Skeletal muscle satellite cell (primary cell): Measurements from ENCODE around the gene SGSM2.
A peak's percentile ranks its signal among the peaks of the same experiment; 100 is the strongest.

ENCODE experiments used
- H3K27me3 ChIP-seq: 2 replicates; pipeline ENCODE4 v1.7.0; 2013; ENCODE audit warnings: low read length; ENCODE audit not compliant: control insufficient read depth, insufficient read depth
- H3K36me3 ChIP-seq: 2 replicates; pipeline ENCODE4 v1.7.0; 2013; ENCODE audit warnings: mild to moderate bottlenecking, control low read depth, low read length; ENCODE audit not compliant: insufficient read depth
- H3K4me1 ChIP-seq: 2 replicates; pipeline ENCODE4 v1.7.0; 2013; ENCODE audit warnings: low read length; ENCODE audit not compliant: control insufficient read depth, insufficient read depth
- H3K4me2 ChIP-seq: 2 replicates; pipeline ENCODE4 v1.7.0; 2013; ENCODE audit warnings: mild to moderate bottlenecking, low read length
- H3K4me3 ChIP-seq: 2 replicates; pipeline ENCODE4 v1.7.0; 2013; ENCODE audit warnings: low read length
- H3K9ac ChIP-seq: 2 replicates; pipeline ENCODE4 v1.7.0; 2013; ENCODE audit warnings: mild to moderate bottlenecking, low read depth, low read length, moderate library complexity
- H3K9me3 ChIP-seq: replicated peaks from 2 replicates; pipeline ENCODE4 v1.7.0; 2013; ENCODE audit warnings: mild to moderate bottlenecking, control low read depth, low read length

The SGSM2 gene

GRCh38 chr17:2390199-2390836 lies 53.0 kb downstream of the SGSM2 start:
- Histone ChIP-seq H3K27me3 (no peaks in the 10 kb centered on the region), H3K9ac (peak overlapping the region; percentile 5), H3K4me3 (no peak overlapping the region), H3K4me2 (no peak overlapping the region), H3K4me1 (peaks cover 26% of the 10 kb centered on the region), H3K9me3 (no peaks in the 10 kb centered on the region), H3K36me3 (peaks cover 44% of the 10 kb centered on the region)

- no peaks in the 10 kb centered on the region for H3K27me3 ChIP-seq
- H3K9me3 ChIP-seq, result no peaks in the 10 kb centered on the region
- peaks cover 41% of the 10 kb centered on the region for H3K4me1 ChIP-seq
- H3K4me2 ChIP-seq, result peak overlapping the region; percentile 93
- H3K36me3 ChIP-seq, result peaks cover 33% of the 10 kb centered on the region
- peak overlapping the region; percentile 72 for H3K4me3 ChIP-seq
- H3K9ac ChIP-seq, result peak overlapping the region; percentile 82
These were observed 54.4 kb downstream of the SGSM2 start for GRCh38 chr17:2391597-2392251.

DNA sequence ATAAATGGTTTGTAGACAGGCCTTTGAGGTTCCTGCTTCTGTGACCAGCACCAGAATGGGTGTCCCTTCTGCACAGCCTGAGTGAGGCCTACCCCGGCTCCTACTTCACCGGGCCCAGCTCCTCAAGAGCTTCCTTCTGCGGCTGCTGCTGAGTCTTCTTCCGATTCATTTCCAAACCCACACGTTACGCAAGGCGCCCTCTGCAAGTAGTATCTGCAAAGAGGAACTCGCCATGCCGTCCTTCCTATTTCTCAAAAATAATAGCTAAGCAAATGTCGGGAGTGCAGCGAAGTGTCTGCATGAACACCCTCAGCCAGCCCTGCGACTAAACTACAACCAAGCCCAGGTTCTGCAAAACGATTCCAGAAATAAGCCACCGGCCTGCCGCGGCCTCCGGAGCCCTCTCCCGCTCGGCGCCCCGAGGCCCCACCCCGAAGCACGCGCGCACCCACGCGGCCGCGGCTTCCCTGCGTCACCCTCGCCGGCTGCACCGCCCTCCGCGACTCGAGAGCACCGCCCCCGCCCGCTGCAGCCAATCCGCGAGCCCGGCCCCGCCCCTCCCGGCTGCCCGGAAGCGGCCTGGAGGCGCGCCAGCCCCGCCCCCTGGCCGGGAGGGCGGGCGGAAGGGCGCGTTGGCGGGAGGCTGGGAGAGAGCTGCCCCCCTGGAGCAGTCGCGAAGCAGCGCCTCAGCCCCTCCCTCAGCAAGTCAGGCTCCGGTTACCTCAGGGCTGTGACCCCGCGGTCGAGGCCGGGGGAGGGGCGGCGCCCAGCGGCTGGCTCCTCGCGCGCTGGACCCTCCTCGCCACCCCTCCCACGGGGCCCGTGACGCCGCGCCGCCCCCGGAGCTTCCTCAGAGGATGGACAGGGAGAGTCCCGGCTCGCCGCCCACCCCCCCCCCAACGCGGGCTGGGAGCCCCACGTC lies 55.2 kb downstream of the SGSM2 start:
- peak overlapping the region; percentile 98 for H3K9ac ChIP-seq
- H3K9me3 ChIP-seq, result no peaks in the 10 kb centered on the region
- H3K4me3 ChIP-seq, result peak overlapping the region; percentile 84
- peaks cover 26% of the 10 kb centered on the region for H3K36me3 ChIP-seq
- H3K27me3 ChIP-seq, result no peaks in the 10 kb centered on the region
- H3K4me2 ChIP-seq, result peak overlapping the region; percentile 100
- H3K4me1 ChIP-seq, result peaks cover 48% of the 10 kb centered on the region

DNA sequence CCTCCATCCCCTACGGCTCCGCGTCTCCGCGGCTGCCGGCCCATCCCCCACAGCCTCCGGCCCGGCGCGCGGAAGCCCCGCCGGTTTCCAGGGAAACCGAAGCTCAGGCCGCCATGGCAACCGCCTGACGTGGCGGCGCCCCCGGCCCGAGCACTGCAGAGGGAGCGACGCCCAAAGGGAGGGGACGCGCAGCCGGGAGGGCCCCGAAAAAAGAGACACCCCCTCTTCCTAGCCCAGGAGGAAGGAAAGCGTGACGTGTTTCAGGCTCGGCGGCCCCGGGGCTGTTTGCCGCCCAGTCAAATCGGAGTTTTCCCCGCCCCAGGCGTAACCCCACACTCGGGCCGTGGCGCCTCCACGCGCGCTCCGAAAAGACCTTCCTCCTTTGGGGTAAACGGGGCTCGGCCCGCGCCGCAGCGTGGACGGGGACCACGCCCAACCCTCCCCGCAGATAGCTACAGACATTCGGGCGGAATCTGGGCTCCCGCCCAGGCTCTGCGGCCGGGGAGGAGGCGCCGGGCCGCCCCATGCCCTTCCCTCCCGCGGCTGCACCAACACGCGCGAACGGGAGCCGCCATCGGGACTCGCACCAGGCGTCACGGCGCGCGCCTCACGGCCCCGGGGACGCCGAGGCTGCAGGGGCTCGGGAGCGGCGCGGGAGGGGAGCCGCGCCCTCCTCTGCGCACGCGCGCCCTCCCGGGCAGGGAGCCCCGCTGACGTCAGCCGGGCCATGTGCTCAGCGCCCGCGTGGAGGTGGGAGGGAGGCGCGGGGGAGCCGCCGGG lies 56.1 kb downstream of the SGSM2 start:
- peak overlapping the region; percentile 100 for H3K4me2 ChIP-seq
- H3K9ac ChIP-seq, result peak overlapping the region; percentile 98
- H3K36me3 ChIP-seq, result peaks cover 19% of the 10 kb centered on the region
- no peaks in the 10 kb centered on the region for H3K9me3 ChIP-seq
- peaks cover 56% of the 10 kb centered on the region for H3K4me1 ChIP-seq
- no peaks in the 10 kb centered on the region for H3K27me3 ChIP-seq
- H3K4me3 ChIP-seq, result peak overlapping the region; percentile 84

DNA sequence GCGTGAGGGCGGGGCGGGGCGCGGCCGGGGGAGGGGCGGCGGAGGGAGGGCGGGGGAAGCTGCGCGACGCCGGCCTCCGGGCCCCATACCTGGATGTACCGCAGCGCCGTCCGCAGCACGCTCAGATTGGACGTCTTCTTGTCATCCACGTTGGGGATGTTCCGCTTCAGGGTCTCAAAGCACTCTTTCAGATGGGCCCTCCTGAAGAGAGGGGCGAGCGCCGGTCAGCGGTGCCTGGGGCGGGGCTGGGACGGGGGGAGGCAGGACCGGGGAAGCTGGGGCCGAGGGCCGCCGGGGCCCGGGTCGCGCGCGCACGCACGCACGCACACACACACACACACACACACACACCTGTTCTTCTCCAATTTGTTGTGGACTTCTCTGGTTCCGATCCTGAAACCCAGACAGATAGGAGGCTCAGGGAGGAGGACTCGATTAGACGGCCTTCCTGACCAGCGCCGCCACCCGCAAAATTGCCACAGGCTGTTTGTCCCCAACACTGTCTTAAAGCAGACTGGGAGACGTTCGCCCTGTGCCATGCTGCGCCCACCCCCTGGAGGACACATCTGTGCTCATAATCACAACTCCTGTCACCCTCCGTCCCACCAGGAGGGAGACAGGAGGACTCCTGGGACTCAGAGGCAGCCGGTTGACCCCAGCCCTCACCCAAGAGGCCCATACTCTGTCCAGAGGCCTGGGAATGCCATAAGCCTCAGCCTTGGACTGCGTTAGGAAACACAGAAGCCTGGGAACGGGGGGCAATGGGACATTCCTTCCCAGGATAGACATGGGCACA lies 56.9 kb downstream of the SGSM2 start:
- Histone ChIP-seq H3K27me3 (no peaks in the 10 kb centered on the region), H3K9me3 (no peaks in the 10 kb centered on the region), H3K36me3 (peaks cover 13% of the 10 kb centered on the region), H3K4me3 (peak overlapping the region; percentile 53), H3K4me1 (peaks cover 62% of the 10 kb centered on the region), H3K4me2 (peak overlapping the region; percentile 76), H3K9ac (peak overlapping the region; percentile 48)

GRCh38 chr17:2394775-2395201 lies 57.5 kb downstream of the SGSM2 start:
- Histone ChIP-seq H3K36me3 (peaks cover 11% of the 10 kb centered on the region), H3K4me2 (no peak overlapping the region), H3K27me3 (no peaks in the 10 kb centered on the region), H3K4me3 (no peak overlapping the region), H3K9ac (peak overlapping the region; percentile 48), H3K9me3 (no peaks in the 10 kb centered on the region), H3K4me1 (peaks cover 64% of the 10 kb centered on the region)

- Histone ChIP-seq H3K36me3 (peaks cover 3% of the 10 kb centered on the region), H3K4me1 (peaks cover 64% of the 10 kb centered on the region), H3K27me3 (no peaks in the 10 kb centered on the region), H3K9ac (peak overlapping the region; percentile 80), H3K9me3 (no peaks in the 10 kb centered on the region), H3K4me3 (peak overlapping the region; percentile 65), H3K4me2 (peak overlapping the region; percentile 99)
These were observed 58.2 kb downstream of the SGSM2 start for GRCh38 chr17:2395258-2396181.

DNA sequence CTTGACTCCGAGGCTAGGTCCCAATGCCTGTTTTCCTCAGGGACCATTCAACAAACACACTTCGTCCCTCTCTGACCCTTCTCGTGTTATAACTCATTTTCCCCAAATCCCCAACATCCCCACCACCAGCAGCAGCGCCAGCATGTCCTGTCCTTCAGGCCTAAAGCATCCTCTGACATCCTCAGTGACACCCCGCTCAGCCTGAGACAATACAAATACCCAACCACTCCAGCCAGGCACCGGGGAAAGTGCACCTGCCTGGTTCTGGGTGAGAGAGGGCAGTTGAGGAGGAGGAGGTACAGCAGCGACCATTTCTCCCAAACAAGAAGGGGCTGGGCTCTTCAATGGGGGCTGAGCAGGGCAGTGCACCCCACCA lies 58.9 kb downstream of the SGSM2 start:
- Histone ChIP-seq H3K27me3 (no peaks in the 10 kb centered on the region), H3K4me3 (peak overlapping the region; percentile 65), H3K36me3 (no peaks in the 10 kb centered on the region), H3K4me1 (peaks cover 64% of the 10 kb centered on the region), H3K9me3 (no peaks in the 10 kb centered on the region), H3K9ac (peak overlapping the region; percentile 80), H3K4me2 (peak overlapping the region; percentile 99)

- H3K4me1 ChIP-seq, result peaks cover 59% of the 10 kb centered on the region
These were observed 59.4 kb downstream of the SGSM2 start for GRCh38 chr17:2396568-2397246.

More at GRCh38 chr17:2396568-2397246, 59.4 kb downstream of the SGSM2 start:
- no peaks in the 10 kb centered on the region for H3K27me3 ChIP-seq
- H3K36me3 ChIP-seq, result no peaks in the 10 kb centered on the region
- H3K4me3 ChIP-seq, result peak overlapping the region; percentile 65
- H3K9ac ChIP-seq, result peak overlapping the region; percentile 80
- peak overlapping the region; percentile 99 for H3K4me2 ChIP-seq
- no peaks in the 10 kb centered on the region for H3K9me3 ChIP-seq
